A549 (cell line): ENCODE results near the gene TM4SF1.

Source experiments
- CHD2 ChIP-seq: fragments of 150-350 bp; IDR thresholded peaks from 2 replicates; pipeline ENCODE4 v1.6.1; 2014; ENCODE audit warnings: low read length; ENCODE audit not compliant: partially characterized antibody
- CTCF ChIP-seq: fragments of >200 bp; sonication (Bioruptor Twin); formaldehyde crosslinking; IDR thresholded peaks from 3 replicates; pipeline ENCODE4 v1.5.1; 2016
- EP300 ChIP-seq, 2 experiments: fragments of >200 bp; sonication (Bioruptor Twin); formaldehyde crosslinking; IDR thresholded peaks; 2 replicates in 1 of 2; 3 replicates in 1 of 2; pipeline ENCODE4 v1.6.1; 2016 to 2017
- HES2 ChIP-seq: fragments of >200 bp; sonication (Bioruptor Twin); formaldehyde crosslinking; IDR thresholded peaks from 2 replicates; pipeline ENCODE4 v1.6.1; 2016
- MAFK ChIP-seq: fragments of 450-650 bp; IDR thresholded peaks from 2 replicates; pipeline ENCODE4 v1.6.1; 2014; ENCODE audit not compliant: partially characterized antibody
- NPAS2 ChIP-seq: fragments of 250-450 bp; sonication (Bioruptor Pico); IDR thresholded peaks from 2 replicates; pipeline ENCODE4 v1.8.0; 2022; ENCODE audit warnings: mild to moderate bottlenecking, moderate library complexity, borderline replicate concordance
- POLR2A ChIP-seq: IDR thresholded peaks from 2 replicates; pipeline ENCODE4 v1.6.1; 2012; ENCODE audit warnings: mild to moderate bottlenecking, low read length
- RAD21 ChIP-seq, 2 experiments: fragments of >200 bp in 1 of 2; sonication (Bioruptor Twin) in 1 of 2; formaldehyde crosslinking in 1 of 2; IDR thresholded peaks in 1 of 2; conservative IDR thresholded peaks in 1 of 2; 2 replicates in 1 of 2; 3 replicates in 1 of 2; pipeline ENCODE4 v1.6.1; 2012 to 2018; ENCODE audit warnings: inconsistent platforms in 1 of 2
- RCOR1 ChIP-seq: fragments of 150-350 bp; IDR thresholded peaks from 2 replicates; pipeline ENCODE4 v1.6.1; 2014; ENCODE audit warnings: antibody characterized with exemption, low read length, low read depth
- RFX5 ChIP-seq: fragments of 450-650 bp; IDR thresholded peaks from 2 replicates; pipeline ENCODE4 v1.7.1; 2014; ENCODE audit warnings: antibody characterized with exemption, mild to moderate bottlenecking, moderate library complexity
- SREBF2 ChIP-seq: fragments of 450-650 bp; IDR thresholded peaks from 2 replicates; pipeline ENCODE4 v1.6.1; 2014; ENCODE audit warnings: mild to moderate bottlenecking, moderate library complexity
- ZC3H11A ChIP-seq: fragments of 450-650 bp; IDR thresholded peaks from 2 replicates; pipeline ENCODE4 v1.6.1; 2014; ENCODE audit warnings: antibody characterized with exemption, mild to moderate bottlenecking
- TF ChIP-seq, protein P1 (sequence below): fragments of 450-650 bp; IDR thresholded peaks from 2 replicates; pipeline ENCODE4 v1.6.1; 2014; ENCODE audit warnings: antibody characterized with exemption
- TF ChIP-seq, protein P2 (sequence below): IDR thresholded peaks from 2 replicates; pipeline ENCODE4 v1.6.1; 2012; ENCODE audit warnings: low read depth, borderline replicate concordance

- no peak for TF ChIP-seq CTCF
- TF ChIP-seq MAFK = no peak
- no peak for TF ChIP-seq RFX5
- no peak for TF ChIP-seq POLR2A
- TF ChIP-seq, protein P1, sequence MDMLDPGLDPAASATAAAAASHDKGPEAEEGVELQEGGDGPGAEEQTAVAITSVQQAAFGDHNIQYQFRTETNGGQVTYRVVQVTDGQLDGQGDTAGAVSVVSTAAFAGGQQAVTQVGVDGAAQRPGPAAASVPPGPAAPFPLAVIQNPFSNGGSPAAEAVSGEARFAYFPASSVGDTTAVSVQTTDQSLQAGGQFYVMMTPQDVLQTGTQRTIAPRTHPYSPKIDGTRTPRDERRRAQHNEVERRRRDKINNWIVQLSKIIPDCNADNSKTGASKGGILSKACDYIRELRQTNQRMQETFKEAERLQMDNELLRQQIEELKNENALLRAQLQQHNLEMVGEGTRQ = no peak
- no peak for TF ChIP-seq CHD2
- TF ChIP-seq NPAS2 (CRISPR knock-in tag) = no peak
- TF ChIP-seq HES2 = no peak
- no peak for TF ChIP-seq EP300 (IDR thresholded peaks at IDR 0.05)
- TF ChIP-seq ZC3H11A = no peak
- TF ChIP-seq SREBF2 = no peak
- TF ChIP-seq, protein P2, sequence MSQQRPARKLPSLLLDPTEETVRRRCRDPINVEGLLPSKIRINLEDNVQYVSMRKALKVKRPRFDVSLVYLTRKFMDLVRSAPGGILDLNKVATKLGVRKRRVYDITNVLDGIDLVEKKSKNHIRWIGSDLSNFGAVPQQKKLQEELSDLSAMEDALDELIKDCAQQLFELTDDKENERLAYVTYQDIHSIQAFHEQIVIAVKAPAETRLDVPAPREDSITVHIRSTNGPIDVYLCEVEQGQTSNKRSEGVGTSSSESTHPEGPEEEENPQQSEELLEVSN = no peak
- TF ChIP-seq RCOR1 = no peak
- TF ChIP-seq RAD21 (conservative IDR thresholded peaks at IDR 0.05 in 1 of 2, IDR thresholded peaks at IDR 0.05 in 1 of 2) = no peak
Observed at GRCh38 chr3:149353581-149354184, 23.8 kb downstream of the TM4SF1 start.
